IPS-15b (cell line): ENCODE results near the gene BEX2.
"Not testable (repeated sequence)": the region's sequence is repeated elsewhere in the genome, so short reads cannot be mapped to it uniquely, and the experiment has no call there.

Experiments
- H3K27me3 ChIP-seq: one replicate; pipeline ENCODE4 v1.6.1; 2013; ENCODE audit warnings: low read length; ENCODE audit not compliant: control insufficient read depth, insufficient read depth
- H3K36me3 ChIP-seq: one replicate; pipeline ENCODE4 v1.6.1; 2013; ENCODE audit warnings: low read length; ENCODE audit not compliant: control insufficient read depth, insufficient read depth
- H3K4me1 ChIP-seq: one replicate; pipeline ENCODE4 v1.6.1; 2013; ENCODE audit warnings: mild to moderate bottlenecking, low read length; ENCODE audit not compliant: control insufficient read depth, insufficient read depth
- H3K4me3 ChIP-seq: one replicate; pipeline ENCODE4 v1.5.1; 2013; ENCODE audit warnings: low read depth, low read length
- H3K9ac ChIP-seq: one replicate; pipeline ENCODE4 v1.6.1; 2013; ENCODE audit warnings: low read depth, mild to moderate bottlenecking, low read length
- H3K9me3 ChIP-seq: one replicate; pipeline ENCODE4 v1.6.1; 2013; ENCODE audit warnings: mild to moderate bottlenecking, low read length; ENCODE audit not compliant: control insufficient read depth, insufficient read depth

The BEX2 gene

DNA sequence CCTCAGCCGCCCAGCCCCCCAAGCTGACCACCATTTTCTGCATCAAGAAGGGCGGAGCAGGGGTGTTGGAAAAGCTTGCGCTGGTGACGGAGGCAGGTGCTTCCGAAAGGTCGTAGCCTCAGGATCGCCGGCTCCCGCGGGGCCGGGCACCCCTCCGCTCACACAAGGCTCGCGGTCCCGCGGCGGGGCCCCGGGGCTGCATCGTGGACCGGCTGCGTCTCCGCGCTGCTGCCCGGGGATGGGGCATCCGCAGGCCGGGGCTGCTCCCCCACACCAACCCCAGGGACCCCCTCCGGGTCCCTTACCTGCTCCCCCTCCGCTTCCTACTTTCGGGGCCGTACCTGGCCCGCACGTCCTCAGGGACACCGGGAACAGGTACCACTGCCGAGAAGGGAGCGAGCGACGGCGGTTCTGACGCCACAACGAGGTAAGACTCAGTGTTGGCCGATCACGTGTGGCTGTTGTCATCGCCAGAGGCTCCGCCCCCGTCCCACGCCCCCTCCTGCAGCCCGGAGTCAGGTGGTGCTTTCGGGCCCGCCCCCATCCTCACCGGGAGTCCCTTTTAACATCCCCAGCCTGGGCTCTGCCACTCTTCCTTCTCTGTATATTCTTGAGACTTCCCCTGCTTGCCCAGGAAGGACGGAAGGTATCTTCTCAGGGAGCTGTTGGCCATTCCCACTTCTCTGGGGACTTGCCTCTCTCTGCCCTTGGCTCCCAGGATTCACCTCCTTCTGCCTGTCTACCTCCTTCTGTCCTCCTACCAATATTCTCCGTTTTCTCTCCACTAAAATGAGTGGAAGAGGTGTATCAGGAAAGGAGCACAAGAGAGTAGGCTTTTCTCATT, at the start of gene BEX2:
Gene BEX2 (minus strand): TSS at position 436 of the 844 bp plus-strand sequence. CDS start 1,014 bp downstream, outside the sequence.
- Histone ChIP-seq H3K36me3 (no peaks in the 10 kb centered on the region), H3K4me3 (peak within 1 kb of the TSS; percentile 80), H3K9me3 (no peaks in the 10 kb centered on the region), H3K4me1 (peaks cover 5% of the 10 kb centered on the region), H3K27me3 (no peaks in the 10 kb centered on the region), H3K9ac (peak within 1 kb of the TSS; percentile 77)

DNA sequence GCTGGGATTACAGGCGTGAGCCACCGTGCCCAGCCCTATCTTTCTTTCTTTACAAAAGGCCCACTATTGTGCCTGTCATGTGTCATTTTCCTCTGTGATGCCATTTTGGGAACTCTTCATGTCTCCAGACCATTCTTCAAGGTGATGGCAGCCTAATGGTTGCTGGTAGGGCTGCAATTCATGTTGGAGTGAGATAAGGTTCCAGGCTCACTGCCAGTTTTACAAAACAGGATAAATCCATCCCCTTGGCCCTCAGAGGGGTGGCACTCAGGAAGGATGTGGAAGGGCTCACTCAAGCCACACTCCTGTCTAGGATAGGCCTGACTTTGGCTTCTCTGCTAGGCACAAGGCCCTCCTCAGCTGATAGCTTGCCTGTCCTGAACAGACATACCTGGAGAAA, 49.3 kb upstream of the BEX2 start:
- Histone ChIP-seq H3K4me3 (no peak overlapping the region), H3K36me3 (no peaks in the 10 kb centered on the region), H3K27me3 (no peaks in the 10 kb centered on the region), H3K4me1 (peaks cover 14% of the 10 kb centered on the region), H3K9ac (no peak overlapping the region), H3K9me3 (no peaks in the 10 kb centered on the region)

DNA sequence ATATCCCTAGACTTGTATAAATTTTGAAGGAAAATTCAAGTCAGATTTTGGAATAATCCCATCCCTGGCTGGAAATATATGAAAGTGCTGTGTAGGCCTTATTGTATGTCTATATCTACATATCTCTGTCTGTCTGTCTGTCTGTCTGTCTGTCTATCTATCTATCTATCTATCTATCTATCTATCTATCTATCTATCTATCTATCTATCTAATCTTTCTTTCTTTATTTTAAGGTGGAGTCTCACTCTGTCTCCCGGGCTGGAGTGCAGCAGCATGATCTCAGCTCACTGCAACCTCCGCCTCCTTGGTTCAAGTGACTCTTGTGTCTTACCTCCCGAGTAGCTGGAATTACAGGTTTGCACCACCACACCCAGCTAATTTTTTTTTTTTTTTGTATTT, 48.8 kb upstream of the BEX2 start:
- H3K4me3 ChIP-seq, H3K9me3 ChIP-seq, H3K9ac ChIP-seq, H3K36me3 ChIP-seq, H3K27me3 ChIP-seq: not testable (repeated sequence)
- H3K4me1 ChIP-seq, result peaks cover 14% of the 10 kb centered on the region

DNA sequence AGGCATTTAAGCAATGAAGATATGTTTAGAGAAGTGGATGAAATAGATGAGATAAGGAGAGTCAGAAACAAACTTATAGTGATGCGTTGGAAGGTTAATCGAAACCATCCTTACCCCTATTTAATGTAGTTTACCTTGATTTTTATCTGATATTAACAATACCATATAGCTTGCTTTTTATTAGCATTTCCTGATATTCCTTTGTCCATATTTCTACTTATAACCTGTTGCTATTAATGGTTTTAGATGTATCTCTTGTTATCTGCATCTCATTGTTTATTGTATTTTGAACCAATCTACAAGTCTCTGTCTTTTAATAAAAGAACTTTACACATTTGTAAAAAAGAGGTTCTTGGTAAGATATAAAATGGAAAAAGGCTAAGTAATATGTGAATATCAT, 47.1 kb upstream of the BEX2 start:
- peak overlapping the region; percentile 81 for H3K4me3 ChIP-seq
- no peak overlapping the region for H3K9ac ChIP-seq

DNA sequence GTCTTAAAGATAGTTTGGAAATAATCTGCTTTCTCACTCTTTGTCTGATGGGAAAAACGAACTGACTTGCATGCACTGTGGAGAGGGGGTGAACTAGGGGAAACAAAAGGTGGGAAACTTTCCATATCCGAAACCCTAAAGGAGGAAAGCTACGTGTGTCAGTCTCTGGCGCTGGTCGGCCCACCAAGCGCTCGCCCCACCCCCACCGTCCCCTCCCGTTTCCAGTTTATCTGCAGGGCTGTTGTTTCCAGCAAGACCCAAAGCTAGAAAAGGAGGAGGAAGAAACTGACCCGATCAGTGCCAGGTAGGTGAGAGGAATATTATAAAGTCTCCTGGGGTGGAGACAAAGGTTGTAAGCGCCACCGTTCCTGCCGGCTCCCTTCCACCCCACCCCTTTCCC, 46.1 kb upstream of the BEX2 start:
- Histone ChIP-seq H3K9me3 (no peaks in the 10 kb centered on the region), H3K36me3 (no peaks in the 10 kb centered on the region), H3K9ac (peak overlapping the region; percentile 89), H3K4me3 (peak overlapping the region; percentile 81), H3K4me1 (peaks cover 8% of the 10 kb centered on the region), H3K27me3 (no peaks in the 10 kb centered on the region)

More for the DNA sequence above, 47.1 kb upstream of the BEX2 start:
- Histone ChIP-seq H3K36me3 (no peaks in the 10 kb centered on the region), H3K4me1 (peaks cover 12% of the 10 kb centered on the region), H3K9me3 (no peaks in the 10 kb centered on the region), H3K27me3 (no peaks in the 10 kb centered on the region)

DNA sequence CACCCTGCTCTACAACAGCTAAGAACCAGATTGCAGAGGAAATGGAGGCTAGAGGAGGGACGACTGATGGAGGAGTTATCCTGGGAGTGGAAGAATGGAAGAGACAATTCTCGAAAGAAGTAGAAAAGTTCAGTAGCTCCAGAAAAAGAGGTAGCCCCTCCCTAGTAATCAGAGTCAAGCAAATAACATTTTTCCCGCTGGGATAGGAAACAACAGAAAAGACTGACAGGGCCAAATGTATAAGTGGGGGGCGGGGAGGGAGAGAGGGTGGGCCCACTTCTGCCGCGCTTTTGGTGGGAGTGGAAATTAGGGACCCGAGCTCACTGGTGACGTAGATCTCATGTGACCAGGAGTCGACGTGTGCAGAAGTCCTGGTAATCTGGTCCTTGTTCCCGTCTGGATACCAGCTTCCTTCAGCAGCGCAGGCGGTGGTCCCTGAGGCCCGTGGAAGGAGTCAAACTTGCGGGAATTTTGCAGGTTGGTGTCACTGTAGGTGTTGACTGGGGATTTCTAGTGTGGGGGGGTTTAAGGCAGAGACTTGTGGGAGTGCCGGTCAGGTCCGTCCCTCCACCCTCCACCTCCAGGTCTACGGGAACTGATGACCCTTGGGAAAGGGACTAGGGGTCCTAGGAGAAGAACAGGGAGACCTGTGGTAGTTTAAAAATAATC, 45.5 kb upstream of the BEX2 start, which contains the start of gene TCEAL9:
Gene TCEAL9 (plus strand): TSS at position 377 of the 669 bp plus-strand sequence. CDS start 1,179 bp downstream, outside the sequence.
- peak within 1 kb of the TSS; percentile 81 for H3K4me3 ChIP-seq
- no peaks in the 10 kb centered on the region for H3K9me3 ChIP-seq
- peaks cover 4% of the 10 kb centered on the region for H3K4me1 ChIP-seq
- H3K36me3 ChIP-seq, result no peaks in the 10 kb centered on the region
- H3K27me3 ChIP-seq, result no peaks in the 10 kb centered on the region
- peak within 1 kb of the TSS; percentile 89 for H3K9ac ChIP-seq

DNA sequence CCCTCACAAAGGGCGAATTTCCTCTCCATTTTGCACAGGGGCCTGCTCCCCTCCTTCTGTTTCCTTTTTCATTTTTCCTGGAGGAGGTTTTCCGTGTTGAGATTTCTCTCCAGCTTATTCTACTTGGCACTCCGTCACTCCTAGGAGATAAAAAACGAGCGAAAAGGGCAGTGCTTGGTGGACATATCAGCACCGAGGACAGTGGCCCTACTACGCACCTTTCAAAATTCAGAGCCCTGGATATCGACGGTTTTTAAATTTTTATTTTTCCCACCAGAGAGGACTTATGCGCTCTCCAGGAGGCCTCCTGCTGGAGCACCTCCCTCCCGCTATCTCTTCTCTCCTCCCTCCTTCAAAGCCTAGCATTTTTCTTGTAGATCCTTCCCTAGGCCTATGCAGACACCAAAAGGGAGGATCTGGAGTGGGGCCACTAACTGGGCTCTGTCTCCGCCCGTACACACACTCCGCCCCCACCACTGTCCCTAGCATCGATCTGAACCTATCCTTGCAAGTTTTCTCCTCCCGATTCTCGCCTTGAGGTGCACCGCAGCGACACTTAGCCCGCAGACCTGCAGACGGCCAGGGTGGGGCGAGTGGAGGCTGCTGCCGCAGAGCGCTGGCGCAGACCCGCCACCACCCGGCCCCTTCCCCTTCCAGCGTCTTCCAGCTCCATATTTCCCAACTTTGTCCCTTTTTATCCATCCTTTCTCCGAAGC, 37.0 kb upstream of the BEX2 start:
- peak overlapping the region; percentile 53 for H3K4me3 ChIP-seq
- peaks cover 16% of the 10 kb centered on the region for H3K27me3 ChIP-seq
- H3K9me3 ChIP-seq, result no peaks in the 10 kb centered on the region
- H3K9ac ChIP-seq, result no peak overlapping the region
- H3K4me1 ChIP-seq, result peaks cover 3% of the 10 kb centered on the region
- H3K36me3 ChIP-seq, result no peaks in the 10 kb centered on the region

DNA sequence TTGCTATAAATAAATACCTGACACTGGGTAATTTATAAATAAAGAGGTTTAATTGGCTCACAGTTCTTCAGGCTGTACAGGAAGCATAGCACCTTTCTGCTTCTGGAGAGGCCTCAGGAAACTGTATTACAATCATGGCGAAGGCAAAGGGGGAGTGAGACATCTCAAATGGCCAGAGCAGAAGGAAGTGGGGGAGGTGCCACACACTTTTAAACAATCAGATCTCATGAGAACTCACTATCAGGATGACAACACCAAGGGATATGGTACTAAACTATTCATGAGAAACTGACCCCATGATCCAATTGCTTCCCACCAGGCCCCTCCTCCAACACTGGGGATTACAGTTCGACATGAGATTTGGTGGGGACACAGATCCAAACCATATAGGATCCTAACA, 33.8 kb upstream of the BEX2 start:
- Histone ChIP-seq H3K27me3 (peaks cover 16% of the 10 kb centered on the region), H3K9ac (no peak overlapping the region), H3K4me1 (peaks cover 3% of the 10 kb centered on the region), H3K9me3 (no peaks in the 10 kb centered on the region), H3K4me3 (no peak overlapping the region), H3K36me3 (no peaks in the 10 kb centered on the region)

DNA sequence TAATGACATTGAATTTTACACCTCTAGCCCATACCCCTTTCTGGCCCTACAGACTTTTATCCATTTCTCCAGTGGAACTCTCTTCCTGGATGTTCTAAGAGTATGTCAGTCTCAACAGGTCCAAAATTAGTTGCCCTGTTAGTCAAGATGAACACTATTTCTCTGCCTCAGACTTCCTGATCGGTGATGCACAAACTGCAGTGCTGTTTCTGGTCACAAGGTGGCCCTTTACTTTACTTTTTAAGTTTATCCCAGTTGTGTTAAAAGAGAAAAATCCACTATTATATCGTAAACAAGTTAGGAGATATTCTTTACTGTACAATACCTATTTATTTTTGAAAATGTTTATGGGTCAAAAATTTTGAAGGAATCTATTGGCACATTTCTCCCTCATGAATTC, 32.3 kb upstream of the BEX2 start:
- H3K9ac ChIP-seq, result no peak overlapping the region
- no peak overlapping the region for H3K4me3 ChIP-seq
- H3K27me3 ChIP-seq, result peaks cover 6% of the 10 kb centered on the region
- H3K36me3 ChIP-seq, result no peaks in the 10 kb centered on the region
- no peaks in the 10 kb centered on the region for H3K9me3 ChIP-seq
- peaks cover 3% of the 10 kb centered on the region for H3K4me1 ChIP-seq

DNA sequence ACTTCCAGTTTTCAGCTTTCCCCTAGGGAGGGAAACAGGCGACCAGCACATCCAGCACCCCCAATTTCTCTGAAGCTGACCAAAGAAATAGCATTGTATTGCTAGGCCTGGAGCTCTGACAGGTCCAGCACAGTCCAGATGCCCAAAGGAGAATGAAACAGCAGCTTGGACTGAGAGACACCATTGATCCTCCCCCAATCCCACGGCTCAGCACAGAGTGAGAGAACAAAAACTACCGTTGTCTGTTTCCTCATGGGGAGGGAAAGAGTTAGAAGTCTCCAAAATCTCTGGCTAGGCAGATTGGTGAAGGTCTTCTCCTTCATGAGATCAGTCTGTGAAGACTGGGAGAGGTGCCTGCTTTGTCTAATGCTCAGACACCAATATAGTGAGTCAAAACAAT, 27.9 kb upstream of the BEX2 start:
- Histone ChIP-seq H3K9me3 (no peaks in the 10 kb centered on the region), H3K9ac (no peak overlapping the region), H3K36me3 (no peaks in the 10 kb centered on the region), H3K4me1 (no peaks in the 10 kb centered on the region), H3K4me3 (no peak overlapping the region), H3K27me3 (no peaks in the 10 kb centered on the region)

DNA sequence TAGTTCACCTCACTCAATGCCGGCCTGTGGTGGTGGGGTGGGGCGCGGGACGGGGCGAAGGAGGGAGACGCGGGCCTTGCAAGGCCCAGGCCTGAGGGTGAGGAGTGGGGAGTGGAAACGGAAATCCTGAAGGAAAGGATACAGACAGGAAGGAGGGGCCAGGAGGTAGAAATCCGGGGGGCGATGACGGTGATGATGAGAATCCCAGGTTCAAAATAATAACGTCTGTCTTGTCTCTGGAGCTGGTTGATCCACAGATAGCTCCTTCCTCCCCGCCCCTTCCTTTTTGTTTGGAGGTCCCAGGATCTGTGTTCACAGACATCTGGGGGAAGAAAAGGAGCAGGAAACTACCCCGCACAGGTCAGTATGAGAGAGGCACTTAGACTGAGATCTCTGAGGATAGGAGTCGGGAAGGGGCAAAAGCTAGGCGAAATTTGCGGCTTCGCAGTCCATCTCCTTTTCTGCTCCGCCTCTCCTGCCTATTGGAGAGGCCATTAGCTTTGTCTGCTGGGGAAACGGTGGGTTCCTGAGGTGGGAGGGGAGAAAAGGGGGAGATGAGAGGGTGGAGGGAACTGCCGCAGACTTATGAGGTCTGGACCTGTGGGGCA, 20.0 kb upstream of the BEX2 start:
- Histone ChIP-seq H3K9ac (peak overlapping the region; percentile 47), H3K9me3 (no peaks in the 10 kb centered on the region), H3K4me3 (peak overlapping the region; percentile 73), H3K27me3 (no peaks in the 10 kb centered on the region), H3K36me3 (no peaks in the 10 kb centered on the region), H3K4me1 (peaks cover 4% of the 10 kb centered on the region)
